GM18867 (cell line): ENCODE data around the gene HHIPL1.
A peak's percentile ranks its signal among the peaks of the same experiment; 100 is the strongest.

ENCODE experiments used
- ATAC-seq: cut with Tn5 transposase; IDR thresholded peaks from one replicate; pipeline ENCODE4 v1.9.1; 2021; ENCODE audit warnings: mild to moderate bottlenecking, moderate library complexity; ENCODE audit not compliant: unreplicated experiment

Gene HHIPL1

GRCh38 chr14:99644723-99645544, at the start of gene HHIPL1:
Gene HHIPL1, plus strand, starts transcription at chr14:99645129. Its CDS starts 79 bp downstream, at chr14:99645208.
- ATAC-seq: no peak

GRCh38 chr14:99595524-99595923, 49.4 kb upstream of the HHIPL1 start:
- no peak for ATAC-seq

GRCh38 chr14:99596071-99596627, 48.8 kb upstream of the HHIPL1 start:
- ATAC-seq: no peak

- ATAC-seq: no peak
Measured at GRCh38 chr14:99596772-99597171, 48.2 kb upstream of the HHIPL1 start.

- ATAC-seq: no peak
Measured at GRCh38 chr14:99597911-99598600, 46.9 kb upstream of the HHIPL1 start.

GRCh38 chr14:99598774-99599173, 46.2 kb upstream of the HHIPL1 start:
- no peak for ATAC-seq

GRCh38 chr14:99599393-99599792, 45.5 kb upstream of the HHIPL1 start:
- no peak for ATAC-seq

GRCh38 chr14:99600232-99600888, 44.6 kb upstream of the HHIPL1 start:
- ATAC-seq: no peak

- ATAC-seq: no peak
Measured at GRCh38 chr14:99601361-99601831, 43.5 kb upstream of the HHIPL1 start.

- no peak for ATAC-seq
Measured at GRCh38 chr14:99602054-99602787, 42.7 kb upstream of the HHIPL1 start.

- ATAC-seq: no peak
Measured at GRCh38 chr14:99602788-99603415, 42.0 kb upstream of the HHIPL1 start.

- ATAC-seq: no peak
Measured at GRCh38 chr14:99603471-99604277, 41.3 kb upstream of the HHIPL1 start, which contains the start of gene CCDC85C. Gene CCDC85C, minus strand, starts transcription at chr14:99604207. Its CDS starts 248 bp downstream, at chr14:99603959.

- peak; percentile 92 for ATAC-seq
Measured at GRCh38 chr14:99604278-99604765, 40.6 kb upstream of the HHIPL1 start.

GRCh38 chr14:99604766-99605298, 40.1 kb upstream of the HHIPL1 start:
- peak; percentile 11 for ATAC-seq

GRCh38 chr14:99605299-99605961, 39.5 kb upstream of the HHIPL1 start:
- peak; percentile 30 for ATAC-seq

GRCh38 chr14:99606359-99606758, 38.6 kb upstream of the HHIPL1 start:
- ATAC-seq: no peak

GRCh38 chr14:99608591-99608990, 36.3 kb upstream of the HHIPL1 start:
- no peak for ATAC-seq
